Measurements from ENCODE around the gene SFR1. TPM values are rescaled to one million over a fixed set of nuclear protein-coding genes. Genes with fewer than 3 reads are reported as not detected.

Gene SFR1
- polyA plus RNA-seq, 3 donors = 6.4 to 18.1 (median 16.9) TPM

DNA sequence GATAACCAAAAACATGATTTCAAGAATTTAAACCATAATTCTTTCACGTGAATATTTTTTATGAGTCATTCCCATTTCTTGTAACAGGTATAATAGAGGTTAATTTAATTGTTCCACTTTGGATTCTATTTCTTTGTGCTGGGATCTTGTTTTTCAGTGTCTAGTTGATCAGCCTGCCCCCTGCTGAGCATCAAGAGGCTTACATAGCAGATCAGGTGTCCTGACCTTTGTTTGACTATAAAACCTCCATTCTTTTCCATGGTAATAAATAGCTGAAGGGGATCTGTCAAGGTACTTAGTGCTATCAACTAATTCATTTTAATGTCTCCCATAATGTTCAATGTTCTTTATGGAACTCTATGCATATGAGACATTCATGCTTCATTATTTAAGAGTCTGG lies 41.2 kb upstream of the SFR1 start:
- TF ChIP-seq, protein P1, sequence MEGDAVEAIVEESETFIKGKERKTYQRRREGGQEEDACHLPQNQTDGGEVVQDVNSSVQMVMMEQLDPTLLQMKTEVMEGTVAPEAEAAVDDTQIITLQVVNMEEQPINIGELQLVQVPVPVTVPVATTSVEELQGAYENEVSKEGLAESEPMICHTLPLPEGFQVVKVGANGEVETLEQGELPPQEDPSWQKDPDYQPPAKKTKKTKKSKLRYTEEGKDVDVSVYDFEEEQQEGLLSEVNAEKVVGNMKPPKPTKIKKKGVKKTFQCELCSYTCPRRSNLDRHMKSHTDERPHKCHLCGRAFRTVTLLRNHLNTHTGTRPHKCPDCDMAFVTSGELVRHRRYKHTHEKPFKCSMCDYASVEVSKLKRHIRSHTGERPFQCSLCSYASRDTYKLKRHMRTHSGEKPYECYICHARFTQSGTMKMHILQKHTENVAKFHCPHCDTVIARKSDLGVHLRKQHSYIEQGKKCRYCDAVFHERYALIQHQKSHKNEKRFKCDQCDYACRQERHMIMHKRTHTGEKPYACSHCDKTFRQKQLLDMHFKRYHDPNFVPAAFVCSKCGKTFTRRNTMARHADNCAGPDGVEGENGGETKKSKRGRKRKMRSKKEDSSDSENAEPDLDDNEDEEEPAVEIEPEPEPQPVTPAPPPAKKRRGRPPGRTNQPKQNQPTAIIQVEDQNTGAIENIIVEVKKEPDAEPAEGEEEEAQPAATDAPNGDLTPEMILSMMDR (IDR thresholded peaks at IDR 0.05) = peak; percentile 33
- H4K20me1 ChIP-seq (ENCODE audit: insufficient read depth, low read length) = no peaks in the 10 kb centered on the region
- no peak overlapping the region for H3K4me3 ChIP-seq (replicated peaks in 1 of 3; ENCODE audit: low read depth in 2 of 3, low read length in 3 of 3)
- Mint-ChIP-seq H3K4me3 (no peak overlapping the region), H3K27me3 (ENCODE audit: low read depth in 3 of 3) (peaks cover 0 to 4% (median 2%) of the 10 kb centered on the region in 3 donors), H3K9me3 (no peaks in the 10 kb centered on the region), H3K4me1 (no peaks in the 10 kb centered on the region), H3K36me3 (no peaks in the 10 kb centered on the region), H3K27ac (no peak overlapping the region)
- no peaks in the 10 kb centered on the region for H3K79me2 ChIP-seq (ENCODE audit: insufficient read depth, low read length)
- no peaks in the 10 kb centered on the region for H3K27me3 ChIP-seq (ENCODE audit: control insufficient read depth in 2 of 2, insufficient read depth in 2 of 2, low read length in 2 of 2)
- no peak overlapping the region for H2AFZ ChIP-seq (ENCODE audit: insufficient read depth, low read depth, low read length, poor library complexity, severe bottlenecking)
- intact Hi-C loops (cut with micrococcal nuclease) = no loop called here
- H3K36me3 ChIP-seq (replicated peaks in 1 of 2; ENCODE audit: control insufficient read depth in 1 of 2, insufficient read depth in 2 of 2, low read length in 2 of 2) = no peaks in the 10 kb centered on the region
- H3K9me3 ChIP-seq (replicated peaks in 1 of 2; ENCODE audit: control insufficient read depth in 1 of 2, insufficient read depth in 1 of 2, low read length in 2 of 2) = no peaks in the 10 kb centered on the region
- H3K4me2 ChIP-seq (replicated peaks; ENCODE audit: extremely low read depth, low read length, poor library complexity, severe bottlenecking) = no peak overlapping the region
- no peak overlapping the region for H3K27ac ChIP-seq (ENCODE audit: low read depth in 1 of 2, low read length in 2 of 2)
- peak in 2 of 3 donors; percentile 2 to 12 for DNase-seq
- no CpG with 5 or more reads among the region's 1 CpG for WGBS (ENCODE audit: insufficient coverage)
- no peak overlapping the region for H3K9ac ChIP-seq (ENCODE audit: insufficient read depth, low read length, poor library complexity, severe bottlenecking)
- no peaks in the 10 kb centered on the region for H3K4me1 ChIP-seq (ENCODE audit: control insufficient read depth in 1 of 2, insufficient read depth in 2 of 2, low read length in 2 of 2)

DNA sequence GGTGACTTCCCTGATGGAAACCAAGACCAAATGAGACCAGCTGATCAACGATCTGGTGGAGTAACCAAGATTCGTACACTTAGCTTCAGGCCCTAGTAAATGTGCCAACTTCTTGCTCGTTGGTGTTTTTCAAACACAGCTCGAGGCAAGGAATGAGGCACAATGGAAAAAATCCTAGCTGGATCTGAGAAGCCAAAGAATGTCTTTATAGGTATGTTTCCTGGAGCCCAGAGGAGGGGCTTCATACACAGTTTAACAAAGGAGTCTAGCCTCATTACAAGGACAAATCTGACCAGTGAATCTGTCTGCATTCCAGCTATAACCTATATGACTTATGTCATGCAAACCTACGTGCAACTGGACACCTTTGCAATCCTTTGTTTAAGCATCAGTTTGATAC lies 40.0 kb upstream of the SFR1 start:
- Mint-ChIP-seq H3K4me3 (no peak overlapping the region), H3K27me3 (ENCODE audit: low read depth in 3 of 3) (peaks cover 2 to 5% (median 4%) of the 10 kb centered on the region in 3 donors)
- intact Hi-C loops (cut with micrococcal nuclease) = no loop called here

More for the DNA sequence above, 40.0 kb upstream of the SFR1 start:
- Mint-ChIP-seq H3K27ac (no peak overlapping the region), H3K4me1 (no peaks in the 10 kb centered on the region), H3K36me3 (no peaks in the 10 kb centered on the region), H3K9me3 (no peaks in the 10 kb centered on the region)
- no peaks in the 10 kb centered on the region for H3K27me3 ChIP-seq (ENCODE audit: control insufficient read depth in 2 of 2, insufficient read depth in 2 of 2, low read length in 2 of 2)
- TF ChIP-seq, protein P1 (IDR thresholded peaks at IDR 0.05) = no peak
- WGBS (ENCODE audit: insufficient coverage) = 98% methylated on average over 4 of the region's 5 CpGs
- H4K20me1 ChIP-seq (ENCODE audit: insufficient read depth, low read length) = no peaks in the 10 kb centered on the region
- H3K9me3 ChIP-seq (replicated peaks in 1 of 2; ENCODE audit: control insufficient read depth in 1 of 2, insufficient read depth in 1 of 2, low read length in 2 of 2) = no peaks in the 10 kb centered on the region
- H3K79me2 ChIP-seq (ENCODE audit: insufficient read depth, low read length) = no peaks in the 10 kb centered on the region
- no peak overlapping the region for H3K4me3 ChIP-seq (replicated peaks in 1 of 3; ENCODE audit: low read depth in 2 of 3, low read length in 3 of 3)
- H2AFZ ChIP-seq (ENCODE audit: insufficient read depth, low read depth, low read length, poor library complexity, severe bottlenecking) = no peak overlapping the region
- no peak overlapping the region for H3K9ac ChIP-seq (ENCODE audit: insufficient read depth, low read length, poor library complexity, severe bottlenecking)
- no peak overlapping the region for H3K4me2 ChIP-seq (replicated peaks; ENCODE audit: extremely low read depth, low read length, poor library complexity, severe bottlenecking)
- H3K27ac ChIP-seq (ENCODE audit: low read depth in 1 of 2, low read length in 2 of 2) = no peak overlapping the region
- H3K4me1 ChIP-seq (ENCODE audit: control insufficient read depth in 1 of 2, insufficient read depth in 2 of 2, low read length in 2 of 2) = no peaks in the 10 kb centered on the region
- H3K36me3 ChIP-seq (replicated peaks in 1 of 2; ENCODE audit: control insufficient read depth in 1 of 2, insufficient read depth in 2 of 2, low read length in 2 of 2) = no peaks in the 10 kb centered on the region
- no peak for DNase-seq
